ENCODE measurements around the gene AMFR.

DNA sequence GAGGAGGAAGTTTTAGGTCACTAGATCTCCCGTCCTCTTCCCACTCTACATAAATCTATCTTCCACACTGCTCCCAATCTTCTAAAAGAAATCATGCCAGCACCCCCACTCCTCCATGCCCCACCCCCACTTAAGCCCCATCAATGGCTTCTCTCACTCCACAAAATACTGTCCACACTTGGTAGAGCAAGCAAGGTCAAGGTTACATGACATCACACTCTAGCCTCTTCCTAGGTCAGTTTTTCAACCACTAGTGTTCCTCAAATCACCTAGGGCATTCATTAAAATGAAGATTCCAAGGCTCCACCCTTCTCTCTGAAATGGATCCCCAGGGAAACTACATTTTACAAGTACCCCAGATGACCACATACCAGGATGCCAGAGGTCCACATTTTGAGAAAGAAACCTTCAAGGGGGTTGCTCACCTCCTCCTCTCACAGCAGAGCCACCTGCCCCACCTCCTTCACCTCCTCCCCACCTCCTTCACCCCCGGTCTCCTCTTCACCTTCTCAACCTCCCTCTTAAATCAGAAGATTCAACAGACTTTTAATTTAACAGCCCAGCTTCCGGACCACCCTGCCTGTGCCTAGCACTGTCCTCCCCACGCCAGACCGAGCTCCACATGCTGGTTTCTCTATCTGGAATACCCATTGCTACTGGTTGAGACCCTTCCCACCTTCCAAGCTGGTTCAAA is 3.2 kb downstream of the AMFR start:
- TF ChIP-seq GATA2 (IDR thresholded peaks at IDR 0.05; ENCODE audit: low read depth, low read length) (no peak), GATA3 (IDR thresholded peaks at IDR 0.05; ENCODE audit: low read depth, low read length) (no peak)
